Hepatocyte (in vitro differentiated cells): ENCODE measurements around the gene SLC6A17. TPM values are rescaled to one million over a fixed set of nuclear protein-coding genes. Genes with fewer than 3 reads are reported as not detected.

Source experiments
- DNase-seq: peaks from one replicate; pipeline ENCODE4 v3.0.0-alpha.2; 2016; ENCODE audit warnings: low spot score
- H2AFZ ChIP-seq: fragments of 200-600 bp; sonication (generic); 2 replicates; pipeline ENCODE4 v1.6.0; 2016; ENCODE audit warnings: antibody characterized with exemption, mild to moderate bottlenecking
- H3K27ac ChIP-seq: fragments of 200-600 bp; sonication (generic); 2 replicates; pipeline ENCODE4 v1.5.1; 2016; ENCODE audit warnings: mild to moderate bottlenecking
- H3K27me3 ChIP-seq: fragments of 200-600 bp; sonication (generic); 2 replicates; pipeline ENCODE4 v1.6.1; 2016
- H3K36me3 ChIP-seq: fragments of 200-600 bp; sonication (generic); replicated peaks from 2 replicates; pipeline ENCODE4 v1.5.1; 2016; ENCODE audit warnings: low read depth; ENCODE audit not compliant: insufficient read depth
- H3K4me1 ChIP-seq: fragments of 200-600 bp; sonication (generic); 2 replicates; pipeline ENCODE4 v1.5.1; 2016; ENCODE audit warnings: mild to moderate bottlenecking, moderate library complexity; ENCODE audit not compliant: insufficient read depth
- H3K4me2 ChIP-seq: fragments of 200-600 bp; sonication (generic); 2 replicates; pipeline ENCODE4 v1.6.0; 2016
- H3K4me3 ChIP-seq: fragments of 200-600 bp; sonication (generic); 2 replicates; pipeline ENCODE4 v1.5.1; 2016; ENCODE audit warnings: mild to moderate bottlenecking
- H3K79me2 ChIP-seq: fragments of 200-600 bp; sonication (generic); 2 replicates; pipeline ENCODE4 v1.6.0; 2017; ENCODE audit warnings: mild to moderate bottlenecking
- H3K9me2 ChIP-seq: fragments of 200-600 bp; sonication (generic); replicated peaks from 2 replicates; pipeline ENCODE4 v1.6.0; 2017; ENCODE audit warnings: mild to moderate bottlenecking; ENCODE audit not compliant: insufficient read depth
- H3K9me3 ChIP-seq: fragments of 200-600 bp; sonication (generic); 2 replicates; pipeline ENCODE4 v1.5.1; 2016; ENCODE audit warnings: low read depth, mild to moderate bottlenecking
- H4K20me1 ChIP-seq: fragments of 200-600 bp; sonication (generic); 2 replicates; pipeline ENCODE4 v1.6.0; 2016; ENCODE audit warnings: mild to moderate bottlenecking; ENCODE audit not compliant: insufficient read depth, poor library complexity, severe bottlenecking
- EZH2 ChIP-seq: fragments of 200-600 bp; sonication (generic); IDR thresholded peaks from 2 replicates; pipeline ENCODE4 v1.6.1; 2016; ENCODE audit warnings: antibody characterized with exemption, mild to moderate bottlenecking, borderline replicate concordance
- EZH2phosphoT487 ChIP-seq: fragments of 200-600 bp; sonication (generic); IDR thresholded peaks from one replicate; pipeline ENCODE4 v1.6.1; 2018; ENCODE audit warnings: antibody characterized with exemption, mild to moderate bottlenecking, low read depth, moderate library complexity; ENCODE audit not compliant: unreplicated experiment, severe bottlenecking
- WGBS: methylation state at CpG from one replicate; pipeline ENCODE4 v1.1.6; 2016; ENCODE audit warnings: low lambda C conversion rate; ENCODE audit errors: missing lambda C conversion rate; 5-methylcytosine and 5-hydroxymethylcytosine counted together
- polyA plus RNA-seq: library from polyadenylated mRNA; unstranded; fragments of >200 nt; fragmentation: Nextera tagmentation; extraction: Ambion mirVana; gene quantifications from 2 replicates; pipeline ENCODE4 v1.2.1, GENCODE V29; 2016
- total RNA-seq: library from RNA; depleted of rRNA; stranded (reverse); fragments of >200 nt; gene quantifications from 2 replicates; pipeline ENCODE4 v1.2.3, GENCODE V29; 2014
- TF ChIP-seq, protein P1 (sequence below): fragments of 200-600 bp; sonication (generic); IDR thresholded peaks from 2 replicates; pipeline ENCODE4 v1.5.1; 2016; ENCODE audit warnings: antibody characterized with exemption, mild to moderate bottlenecking; ENCODE audit not compliant: poor library complexity

Gene SLC6A17
- total and polyA plus RNA-seq, 2 experiments from 2014 or later = 0.36 to 0.63 TPM

DNA sequence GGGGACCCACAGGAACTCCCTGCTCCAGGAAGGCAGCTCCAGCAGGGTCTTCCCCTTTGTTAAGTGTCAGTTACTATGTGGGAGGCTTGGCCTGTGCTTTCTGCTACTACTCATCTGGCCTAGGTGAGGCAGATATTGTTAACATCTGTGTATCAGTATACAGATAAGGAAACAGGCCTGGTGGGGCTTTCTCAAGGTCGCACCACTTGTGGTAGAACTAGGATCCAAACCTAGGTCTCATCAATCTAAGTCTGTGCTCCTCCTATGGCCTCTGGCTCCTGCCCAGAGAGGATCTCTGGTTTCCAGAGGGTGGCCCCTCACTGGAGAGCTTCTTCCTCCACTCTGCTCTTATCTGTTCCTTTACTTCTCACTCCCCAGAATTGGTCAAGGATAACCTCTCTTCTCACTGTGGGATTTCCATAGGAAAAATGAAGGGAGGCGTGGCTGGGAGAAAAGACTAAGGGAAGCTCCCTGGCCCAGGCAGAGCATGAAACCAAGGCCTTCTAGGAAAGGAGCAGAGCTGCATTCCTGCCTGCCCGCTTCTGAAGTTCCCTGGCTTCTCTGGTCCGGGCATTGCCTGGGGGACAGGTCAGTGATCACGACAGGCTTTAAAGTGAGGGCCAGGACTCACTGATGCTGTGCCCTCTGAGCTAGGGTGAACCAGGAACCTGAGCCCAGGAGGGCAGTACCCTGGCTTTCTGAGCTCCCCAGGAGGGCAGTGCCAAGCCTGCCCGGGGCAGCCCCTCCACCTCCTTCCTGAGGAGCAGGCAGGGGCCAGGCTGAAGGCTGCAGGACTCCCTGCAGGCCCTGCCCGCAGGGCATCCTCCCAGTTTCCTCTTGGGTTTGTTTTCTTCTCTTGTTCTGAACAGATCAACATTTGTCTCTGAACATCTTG lies 65.6 kb downstream of the SLC6A17 start:
- Histone ChIP-seq H3K4me2 (no peak overlapping the region), H3K27me3 (peaks cover 37% of the 10 kb centered on the region), H3K9me3 (no peaks in the 10 kb centered on the region), H4K20me1 (no peaks in the 10 kb centered on the region), H3K9me2 (no peaks in the 10 kb centered on the region), H3K36me3 (no peaks in the 10 kb centered on the region), H3K4me3 (no peak overlapping the region), H2AFZ (no peak overlapping the region), H3K27ac (no peak overlapping the region), H3K4me1 (peaks cover 13% of the 10 kb centered on the region), H3K79me2 (no peaks in the 10 kb centered on the region)
- TF ChIP-seq, protein P1, sequence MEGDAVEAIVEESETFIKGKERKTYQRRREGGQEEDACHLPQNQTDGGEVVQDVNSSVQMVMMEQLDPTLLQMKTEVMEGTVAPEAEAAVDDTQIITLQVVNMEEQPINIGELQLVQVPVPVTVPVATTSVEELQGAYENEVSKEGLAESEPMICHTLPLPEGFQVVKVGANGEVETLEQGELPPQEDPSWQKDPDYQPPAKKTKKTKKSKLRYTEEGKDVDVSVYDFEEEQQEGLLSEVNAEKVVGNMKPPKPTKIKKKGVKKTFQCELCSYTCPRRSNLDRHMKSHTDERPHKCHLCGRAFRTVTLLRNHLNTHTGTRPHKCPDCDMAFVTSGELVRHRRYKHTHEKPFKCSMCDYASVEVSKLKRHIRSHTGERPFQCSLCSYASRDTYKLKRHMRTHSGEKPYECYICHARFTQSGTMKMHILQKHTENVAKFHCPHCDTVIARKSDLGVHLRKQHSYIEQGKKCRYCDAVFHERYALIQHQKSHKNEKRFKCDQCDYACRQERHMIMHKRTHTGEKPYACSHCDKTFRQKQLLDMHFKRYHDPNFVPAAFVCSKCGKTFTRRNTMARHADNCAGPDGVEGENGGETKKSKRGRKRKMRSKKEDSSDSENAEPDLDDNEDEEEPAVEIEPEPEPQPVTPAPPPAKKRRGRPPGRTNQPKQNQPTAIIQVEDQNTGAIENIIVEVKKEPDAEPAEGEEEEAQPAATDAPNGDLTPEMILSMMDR = no peak
- TF ChIP-seq EZH2 (no peak), EZH2phosphoT487 (no peak)
- no peak for DNase-seq
- 91% methylated on average over 7 of the region's 7 CpGs for WGBS

DNA sequence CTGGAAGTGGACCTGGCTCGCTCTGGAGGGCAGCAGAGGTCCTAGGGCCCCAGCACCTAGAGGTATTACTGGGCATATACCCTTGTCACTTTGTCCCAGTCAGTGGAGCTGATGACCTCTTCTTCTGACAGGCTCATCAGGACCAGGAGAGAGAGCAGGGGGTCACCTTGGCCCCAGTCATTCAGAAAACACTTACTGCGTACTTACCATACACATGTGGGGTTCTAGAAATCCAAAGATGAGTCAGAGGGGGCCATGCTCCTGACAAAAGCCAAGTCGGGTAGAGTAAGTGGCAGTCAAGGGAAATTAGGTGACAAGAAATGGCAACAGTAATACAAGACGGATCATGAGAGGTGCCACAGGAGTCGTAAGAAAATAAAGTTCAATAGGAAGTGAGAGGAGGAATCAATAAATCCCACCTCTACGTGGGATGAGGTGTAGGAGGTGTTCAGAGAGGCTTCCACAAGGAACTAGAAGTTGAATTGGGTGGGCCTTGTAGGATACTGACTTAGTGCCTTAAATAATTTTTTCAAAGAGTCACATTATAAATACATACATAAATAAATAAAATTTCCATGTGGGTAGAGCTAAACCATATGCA lies 66.7 kb downstream of the SLC6A17 start:
- Histone ChIP-seq H2AFZ (no peak overlapping the region), H3K27ac (no peak overlapping the region), H4K20me1 (no peaks in the 10 kb centered on the region), H3K79me2 (no peaks in the 10 kb centered on the region), H3K4me2 (no peak overlapping the region), H3K9me2 (no peaks in the 10 kb centered on the region), H3K4me3 (no peak overlapping the region), H3K9me3 (no peaks in the 10 kb centered on the region), H3K4me1 (peaks cover 4% of the 10 kb centered on the region), H3K27me3 (peaks cover 26% of the 10 kb centered on the region), H3K36me3 (no peaks in the 10 kb centered on the region)
- DNase-seq = no peak
- 91% methylated on average over 6 of the region's 6 CpGs for WGBS
- TF ChIP-seq EZH2 (no peak), EZH2phosphoT487 (no peak)
- TF ChIP-seq, protein P1 = no peak

DNA sequence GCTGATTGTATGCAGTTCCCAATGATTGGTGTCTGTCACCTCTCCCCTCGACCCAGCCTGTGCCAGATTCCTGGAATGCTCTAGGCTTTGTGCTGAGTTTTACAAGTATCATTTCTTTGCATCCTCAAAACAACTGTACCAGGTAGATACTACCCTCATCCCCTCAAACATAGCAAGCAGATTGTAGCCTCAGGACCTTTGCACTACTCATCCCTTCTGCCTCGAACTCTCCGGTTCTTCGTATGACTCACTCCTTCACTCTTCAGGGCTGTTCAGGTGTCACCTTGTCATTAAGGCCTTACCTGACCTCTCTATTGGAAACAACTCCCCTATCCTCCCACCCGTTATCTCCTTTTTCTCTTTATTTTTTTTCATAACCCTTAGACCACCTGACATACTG lies 67.8 kb downstream of the SLC6A17 start:
- WGBS = 84% methylated on average over 5 of the region's 5 CpGs
- no peaks in the 10 kb centered on the region for H3K79me2 ChIP-seq
- H3K9me3 ChIP-seq = no peaks in the 10 kb centered on the region
- H4K20me1 ChIP-seq = no peaks in the 10 kb centered on the region
- peaks cover 14% of the 10 kb centered on the region for H3K27me3 ChIP-seq
- H3K27ac ChIP-seq = no peak overlapping the region
- DNase-seq = no peak
- H2AFZ ChIP-seq = no peak overlapping the region
- H3K9me2 ChIP-seq = no peaks in the 10 kb centered on the region
- no peak overlapping the region for H3K4me3 ChIP-seq
- no peak overlapping the region for H3K4me2 ChIP-seq
- peaks cover 4% of the 10 kb centered on the region for H3K4me1 ChIP-seq
- TF ChIP-seq EZH2phosphoT487 (no peak), EZH2 (no peak)
- TF ChIP-seq, protein P1 = no peak
- H3K36me3 ChIP-seq = no peaks in the 10 kb centered on the region
